Measurements from ENCODE around the gene RIF1. TPM values are rescaled to one million over a fixed set of nuclear protein-coding genes. Genes with fewer than 3 reads are reported as not detected.

Gene RIF1
- total RNA-seq, 1 experiment from 2014 or later = 123 TPM

- H2AFZ ChIP-seq (ENCODE audit: low read length) = no peak overlapping the region
- H3K9me3 Mint-ChIP-seq = no peaks in the 10 kb centered on the region; a peak in 2 of 5 replicates
Observed at GRCh38 chr2:151363709-151364108, 46.0 kb upstream of the RIF1 start.

More at GRCh38 chr2:151363709-151364108, 46.0 kb upstream of the RIF1 start:
- H3K27ac Mint-ChIP-seq = no peak overlapping the region
- Histone ChIP-seq H3T11ph (ENCODE audit: low read length) (no peak overlapping the region), H3K4ac (ENCODE audit: low read depth, low read length) (no peak overlapping the region), H4K91ac (ENCODE audit: insufficient read length, low read depth, low read length) (no peak overlapping the region), H3K4me2 (ENCODE audit: insufficient read depth, insufficient read length, low read length) (no peak overlapping the region), H3K27me3 (ENCODE audit: insufficient read depth, low read length) (no peaks in the 10 kb centered on the region), H3K9me3 (ENCODE audit: control insufficient read depth, low read depth, low read length) (no peaks in the 10 kb centered on the region), H4K5ac (ENCODE audit: insufficient read length, low read depth, low read length) (no peak overlapping the region), H4K8ac (replicated peaks; ENCODE audit: insufficient read length, low read depth, low read length) (no peak overlapping the region), H3K18ac (ENCODE audit: insufficient read length, low read depth, low read length) (no peak overlapping the region), H3K56ac (ENCODE audit: insufficient read length, low read depth, low read length) (no peak overlapping the region), H3K9ac (ENCODE audit: extremely low read depth, insufficient read length, low read length) (no peak overlapping the region), H3K79me1 (ENCODE audit: insufficient read depth, low read depth, low read length, poor library complexity, severe bottlenecking) (no peaks in the 10 kb centered on the region), H4K20me1 (ENCODE audit: control insufficient read depth, insufficient read depth, insufficient read length) (no peaks in the 10 kb centered on the region), H3K14ac (ENCODE audit: insufficient read depth, low read length) (no peak overlapping the region), H2BK20ac (ENCODE audit: low read depth, low read length, poor library complexity, severe bottlenecking) (no peak overlapping the region), H3K23me2 (ENCODE audit: insufficient read length, low read depth, low read length, poor library complexity, severe bottlenecking) (no peaks in the 10 kb centered on the region), H2AK5ac (ENCODE audit: insufficient read length, low read length) (no peak overlapping the region), H3K23ac (ENCODE audit: insufficient read length, low read depth, low read length) (no peak overlapping the region), H2BK5ac (ENCODE audit: insufficient read length, low read length) (no peak overlapping the region), H2BK15ac (ENCODE audit: low read depth, low read length) (no peak overlapping the region), H3K4me1 (ENCODE audit: insufficient read depth, low read length) (no peaks in the 10 kb centered on the region), H2BK12ac (ENCODE audit: insufficient read length, low read depth, low read length) (no peak overlapping the region), H3K27ac (ENCODE audit: insufficient read length, low read depth, low read length) (no peak overlapping the region), H2BK120ac (ENCODE audit: low read depth, low read length, poor library complexity, severe bottlenecking) (no peak overlapping the region), H3K79me2 (ENCODE audit: insufficient read depth, low read length) (no peaks in the 10 kb centered on the region)
- H3K36me3 Mint-ChIP-seq (ENCODE audit: insufficient read depth in 1 of 3, low read depth in 3 of 3) = peaks cover 0 to 5% (median 2%) of the 10 kb centered on the region in 3 experiments; a peak in 2 of 7 replicates
- H3K4me1 Mint-ChIP-seq = peaks cover 4 to 7% of the 10 kb centered on the region in 2 experiments; a peak in 3 of 4 replicates
- no peaks in the 10 kb centered on the region for H3K27me3 Mint-ChIP-seq (ENCODE audit: low read depth)
- DNase-seq = no peak
- WGBS (ENCODE audit: extremely low coverage, insufficient read length, low lambda C conversion rate) = no CpG with 5 or more reads among the region's 8 CpGs
- no peak for TF ChIP-seq CTCF (conservative IDR thresholded peaks at IDR 0.05)
- H3K4me3 Mint-ChIP-seq = no peak overlapping the region
